Astrocyte of the cerebellum (primary cell): ENCODE results near the gene TMEM79.

ENCODE experiments used
- DNase-seq: peaks from one replicate; pipeline ENCODE4 v3.0.0-alpha.2; 2011; ENCODE audit warnings: low read depth
- H3K4me3 ChIP-seq: 2 replicates; pipeline ENCODE4 v1.5.1; 2011; ENCODE audit warnings: mild to moderate bottlenecking, low read depth, low read length, moderate library complexity
- CTCF ChIP-seq: IDR thresholded peaks from 2 replicates; pipeline ENCODE4 v1.5.1; 2012; ENCODE audit warnings: low read length, low read depth, moderate library complexity, mild to moderate bottlenecking; ENCODE audit errors: missing control alignments
- in situ Hi-C: cut with HindIII; loops from 2 replicates; pipeline ENCODE4 v1.10.0; 2017; ENCODE audit warnings: low sequenced_read_pairs

The TMEM79 gene

GRCh38 chr1:156337052-156337887 lies 53.1 kb downstream of the TMEM79 start:
- H3K4me3 ChIP-seq = peak overlapping the region; percentile 96
- no peak for TF ChIP-seq CTCF
- DNase-seq = no peak
- in situ Hi-C loops = no loop called here

- in situ Hi-C loops = no loop called here
- H3K4me3 ChIP-seq = peak overlapping the region; percentile 96
- peak; percentile 9 for TF ChIP-seq CTCF
- DNase-seq = no peak
These were observed 53.7 kb downstream of the TMEM79 start for GRCh38 chr1:156337888-156338179.

- in situ Hi-C loops = no loop called here
- no peak for TF ChIP-seq CTCF
- peak within 1 kb of the TSS; percentile 96 for H3K4me3 ChIP-seq
- DNase-seq = peak; percentile 99
These were observed 54.3 kb downstream of the TMEM79 start, which contains the start of the genes CCT3 and TSACC for GRCh38 chr1:156338180-156338976. Gene CCT3, minus strand, starts transcription at chr1:156338292. Its CDS starts 108 bp downstream, at chr1:156338184. Gene TSACC, plus strand, starts transcription at chr1:156338526. Its CDS starts 1,232 bp downstream, at chr1:156339758.
